SH-SY5Y (cell line): ENCODE measurements around the gene RGS16.

ENCODE experiments used
- GATA2 ChIP-seq: IDR thresholded peaks from 2 replicates; pipeline ENCODE4 v1.6.1; 2011; ENCODE audit warnings: mild to moderate bottlenecking, low read depth, low read length
- GATA3 ChIP-seq: IDR thresholded peaks from 2 replicates; pipeline ENCODE4 v1.6.1; 2011; ENCODE audit warnings: low read depth, mild to moderate bottlenecking, low read length, moderate library complexity

DNA sequence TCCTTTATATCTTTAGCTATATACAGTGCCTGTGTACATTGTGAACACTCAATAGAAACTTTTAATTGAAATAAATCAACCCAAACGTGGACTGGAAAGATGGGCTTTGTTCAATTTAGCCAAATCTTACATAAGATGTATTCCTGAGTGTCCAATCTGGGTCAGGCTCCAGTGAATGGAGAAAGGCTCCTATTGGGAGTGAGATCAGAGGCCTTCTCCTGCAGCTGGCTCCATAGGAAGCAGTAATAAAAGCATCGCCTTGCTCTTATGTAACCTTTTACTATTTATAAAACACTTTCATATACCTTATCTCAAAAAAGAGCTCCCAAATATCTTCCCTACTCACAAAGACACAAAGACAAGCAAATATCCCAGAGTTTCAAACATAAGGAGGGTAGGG lies 24.9 kb upstream of the RGS16 start:
- TF ChIP-seq GATA3: no peak
- TF ChIP-seq GATA2: no peak
